HCT116 (cell line): ENCODE measurements around the gene KCNIP4. TPM values are rescaled to one million over a fixed set of nuclear protein-coding genes. Genes with fewer than 3 reads are reported as not detected.

Source experiments
- ATAC-seq: fragments of 200-7000 bp; cut with Tn5 transposase; 2 replicates; pipeline ENCODE4 v1.9.1; 2020; ENCODE audit warnings: mild to moderate bottlenecking, moderate library complexity
- BruUV-seq: library from RNA; stranded (reverse); fragments of 400-500 nt; replicated peaks from 2 replicates; lab custom pipeline; 2021; lab: Mats Ljungman, UMichigan
- CTCF ChIA-PET: fragments of 300-600 bp; sonication (Branson Sonifier 250); formaldehyde crosslinking; loops from one replicate; lab custom pipeline; 2021; ENCODE audit warnings: antibody characterized with exemption; lab: Charles Lee
- POLR2A ChIA-PET: fragments of 300-600, 350-600 bp; sonication (Branson Sonifier 250); formaldehyde crosslinking; loops from one replicate; lab custom pipeline; 2021; ENCODE audit warnings: antibody characterized with exemption; lab: Charles Lee
- RAD21 ChIA-PET, 2 experiments: fragments of 300-600 bp; sonication (Branson Sonifier 250); formaldehyde crosslinking; loops; one replicate each; lab custom pipeline; 2023; ENCODE audit warnings: low total read pairs in 2 of 2; ENCODE audit not compliant: uncharacterized antibody in 2 of 2, unreplicated experiment in 2 of 2, low non-redundant PET in 1 of 2; lab: Charles Lee
- DNase-seq: peaks from one replicate; pipeline ENCODE4 v3.0.0-alpha.2; 2010; ENCODE audit warnings: low read depth, low spot score
- H2AFZ ChIP-seq: fragments of 200-600 bp; shearing (Covaris generic), sonication (generic); 2 replicates; pipeline ENCODE4 v1.6.1; 2017; ENCODE audit warnings: low read depth, mixed run types, mixed read lengths, antibody characterized with exemption, low read length; ENCODE audit not compliant: poor library complexity, severe bottlenecking
- H3K27ac ChIP-seq: 2 replicates; pipeline ENCODE4 v1.5.1; 2012; ENCODE audit warnings: low read depth, low read length
- H3K27me3 ChIP-seq: fragments of 200-600 bp; sonication (generic); 2 replicates; pipeline ENCODE4 v1.6.1; 2016; ENCODE audit warnings: mixed run types, low read length, mixed read lengths; ENCODE audit not compliant: insufficient read depth
- H3K36me3 ChIP-seq, 2 experiments: fragments of 200-500 bp in 1 of 2; fragments of 200-600 bp in 1 of 2; sonication (Bioruptor generic) in 1 of 2; sonication (generic) in 1 of 2; 2 replicates each; pipeline versions ENCODE4 v1.5.1 to v1.6.1; 2014 to 2016; ENCODE audit warnings: low read length in 2 of 2, inconsistent platforms in 1 of 2, mixed read lengths in 1 of 2, mixed run types in 1 of 2; ENCODE audit not compliant: insufficient read depth in 2 of 2, control insufficient read depth in 1 of 2
- H3K4me1 ChIP-seq, 2 experiments: fragments of 200-600 bp in 1 of 2; sonication (generic) in 1 of 2; 2 replicates each; pipeline versions ENCODE4 v1.5.1 to v1.6.1; 2012 to 2017; ENCODE audit warnings: low read length in 2 of 2, inconsistent platforms in 1 of 2, mild to moderate bottlenecking in 1 of 2, mixed read lengths in 1 of 2, mixed run types in 1 of 2, moderate library complexity in 1 of 2; ENCODE audit not compliant: insufficient read depth in 2 of 2, control insufficient read depth in 1 of 2
- H3K4me2 ChIP-seq: fragments of 200-600 bp; sonication (generic); 2 replicates; pipeline ENCODE4 v1.6.1; 2017; ENCODE audit warnings: mixed run types, low read length, mixed read lengths
- H3K4me3 ChIP-seq, 2 experiments: fragments of 200-600 bp in 1 of 2; sonication (generic) in 1 of 2; replicated peaks in 1 of 2; 2 replicates each; pipeline ENCODE4 v1.5.1; 2011 to 2016; ENCODE audit warnings: low read length in 2 of 2, control low read depth in 1 of 2, low read depth in 1 of 2, mild to moderate bottlenecking in 1 of 2, mixed read lengths in 1 of 2, mixed run types in 1 of 2
- H3K79me2 ChIP-seq: fragments of 200-600 bp; sonication (generic); 2 replicates; pipeline ENCODE4 v1.6.1; 2017; ENCODE audit warnings: mild to moderate bottlenecking, mixed run types, low read length, moderate library complexity, mixed read lengths; ENCODE audit not compliant: insufficient read depth
- H3K9ac ChIP-seq: fragments of 200-600 bp; sonication (generic); 2 replicates; pipeline ENCODE4 v1.6.1; 2016; ENCODE audit warnings: low read length, mixed read lengths
- H3K9me2 ChIP-seq: fragments of 200-600 bp; sonication (generic), shearing (Covaris generic); 2 replicates; pipeline ENCODE4 v1.6.1; 2017; ENCODE audit warnings: mixed run types, mild to moderate bottlenecking, moderate library complexity; ENCODE audit not compliant: insufficient read depth
- H3K9me3 ChIP-seq, 2 experiments: fragments of 200-500 bp in 1 of 2; fragments of 200-600 bp in 1 of 2; sonication (Bioruptor generic) in 1 of 2; sonication (generic) in 1 of 2; 2 replicates each; pipeline ENCODE4 v1.6.1; 2014 to 2017; ENCODE audit warnings: low read length in 2 of 2, mixed read lengths in 2 of 2, inconsistent platforms in 1 of 2, low read depth in 1 of 2, mild to moderate bottlenecking in 1 of 2, mixed run types in 1 of 2, moderate library complexity in 1 of 2; ENCODE audit not compliant: control insufficient read depth in 1 of 2, insufficient read depth in 1 of 2
- H4K20me1 ChIP-seq: fragments of 200-600 bp; sonication (generic), shearing (Covaris generic); 2 replicates; pipeline ENCODE4 v1.6.1; 2017; ENCODE audit warnings: mixed run types, mild to moderate bottlenecking, moderate library complexity; ENCODE audit not compliant: insufficient read depth
- ATF3 ChIP-seq: IDR thresholded peaks from 2 replicates; pipeline ENCODE4 v1.6.1; 2012
- CBX3 ChIP-seq: IDR thresholded peaks from 2 replicates; pipeline ENCODE4 v1.6.1; 2012; ENCODE audit warnings: low read depth
- CEBPB ChIP-seq: IDR thresholded peaks from 2 replicates; pipeline ENCODE4 v1.6.1; 2012; ENCODE audit warnings: low read depth
- CTCF ChIP-seq, 3 experiments: fragments of 200-600 bp in 1 of 3; sonication (generic) in 1 of 3; IDR thresholded peaks in 2 of 3; conservative IDR thresholded peaks in 1 of 3; 2 replicates each; pipeline ENCODE4 v1.5.1; 2012 to 2017; ENCODE audit warnings: low read depth in 2 of 3, low read length in 2 of 3, antibody characterized with exemption in 1 of 3, borderline replicate concordance in 1 of 3, control low read depth in 1 of 3, mild to moderate bottlenecking in 1 of 3, mixed read lengths in 1 of 3, mixed run types in 1 of 3, moderate library complexity in 1 of 3; ENCODE audit not compliant: insufficient read depth in 1 of 3
- EGR1 ChIP-seq: IDR thresholded peaks from 2 replicates; pipeline ENCODE4 v1.6.1; 2012; ENCODE audit warnings: low read depth
- ELF1 ChIP-seq: IDR thresholded peaks from 2 replicates; pipeline ENCODE4 v1.6.1; 2012; ENCODE audit warnings: low read depth, borderline replicate concordance
- EZH2phosphoT487 ChIP-seq: fragments of 200-600 bp; IDR thresholded peaks from 2 replicates; pipeline ENCODE4 v1.6.1; 2018; ENCODE audit warnings: antibody characterized with exemption, borderline replicate concordance
- FOSL1 ChIP-seq: IDR thresholded peaks from 2 replicates; pipeline ENCODE4 v1.6.1; 2012; ENCODE audit warnings: low read depth
- JUND ChIP-seq: IDR thresholded peaks from 2 replicates; pipeline ENCODE4 v1.6.1; 2012
- POLR2A ChIP-seq: IDR thresholded peaks from 2 replicates; pipeline ENCODE4 v1.7.0; 2011; ENCODE audit warnings: borderline replicate concordance; ENCODE audit not compliant: insufficient read depth, insufficient read length; ENCODE audit errors: extremely low read depth
- POLR2AphosphoS5 ChIP-seq: IDR thresholded peaks from 2 replicates; pipeline ENCODE4 v1.6.1; 2011; ENCODE audit warnings: mild to moderate bottlenecking, low read depth, low read length, moderate library complexity
- REST ChIP-seq: IDR thresholded peaks from 2 replicates; pipeline ENCODE4 v1.6.1; 2012; ENCODE audit warnings: low read depth
- TCF7L2 ChIP-seq: IDR thresholded peaks from 2 replicates; pipeline ENCODE4 v1.7.0; 2011; ENCODE audit warnings: borderline replicate concordance, inconsistent platforms; ENCODE audit not compliant: insufficient read depth, insufficient read length; ENCODE audit errors: extremely low read depth
- YY1 ChIP-seq: IDR thresholded peaks from 2 replicates; pipeline ENCODE4 v1.6.1; 2011; ENCODE audit warnings: low read length, low read depth, moderate library complexity, mild to moderate bottlenecking; ENCODE audit not compliant: insufficient replicate concordance; ENCODE audit errors: extremely low read depth
- ZBTB33 ChIP-seq: IDR thresholded peaks from 2 replicates; pipeline ENCODE4 v1.6.1; 2011; ENCODE audit warnings: mild to moderate bottlenecking, low read length, moderate library complexity; ENCODE audit not compliant: insufficient replicate concordance; ENCODE audit errors: extremely low read depth
- ZNF274 ChIP-seq: fragments of 200-500 bp; sonication (Bioruptor generic); IDR thresholded peaks from 2 replicates; pipeline ENCODE4 v1.6.1; 2014; ENCODE audit warnings: mild to moderate bottlenecking, low read depth, low read length, inconsistent platforms
- intact Hi-C: fragments of 100-400 bp; cut with micrococcal nuclease; formaldehyde crosslinking; loops from 2 replicates; pipeline ENCODE4 v1.10.0; 2022
- total RNA-seq: library from RNA; stranded (reverse); gene quantifications from one replicate; pipeline ENCODE4 v1.2.1, GENCODE V29; 2021; ENCODE audit not compliant: unreplicated experiment

The KCNIP4 gene
- total RNA-seq, 1 experiment from 2014 or later: not detected

- CTCF ChIA-PET: no interaction called here
Measured at GRCh38 chr4:21592970-21593670, 355.5 kb downstream of the KCNIP4 start.

More at GRCh38 chr4:21592970-21593670, 355.5 kb downstream of the KCNIP4 start:
- Histone ChIP-seq H3K9ac (no peak overlapping the region), H4K20me1 (no peaks in the 10 kb centered on the region), H3K79me2 (no peaks in the 10 kb centered on the region), H2AFZ (no peak overlapping the region), H3K9me2 (no peaks in the 10 kb centered on the region), H3K27ac (no peak overlapping the region), H3K4me2 (no peak overlapping the region), H3K4me3 (no peak overlapping the region), H3K9me3 (peaks cover 0 to 5% of the 10 kb centered on the region in 2 experiments; a peak in 1 of 4 replicates), H3K27me3 (no peaks in the 10 kb centered on the region), H3K36me3 (no peaks in the 10 kb centered on the region), H3K4me1 (no peaks in the 10 kb centered on the region)
- ATAC-seq: no peak
- POLR2A ChIA-PET: no interaction called here
- intact Hi-C loops: no loop called here
- BruUV-seq: no TSS peak
- no peak for DNase-seq
- RAD21 ChIA-PET: no interaction called here
- TF ChIP-seq CEBPB: no peak
- TF ChIP-seq POLR2A: no peak
- no peak for TF ChIP-seq CBX3
- no peak for TF ChIP-seq EZH2phosphoT487
- no peak for TF ChIP-seq TCF7L2
- no peak for TF ChIP-seq EGR1
- TF ChIP-seq YY1: no peak
- TF ChIP-seq ZNF274: no peak
- no peak for TF ChIP-seq ZBTB33
- no peak for TF ChIP-seq CTCF (IDR thresholded peaks at IDR 0.05 in 2 of 3, conservative IDR thresholded peaks at IDR 0.05 in 1 of 3; ENCODE audit: borderline replicate concordance in 1 of 3, insufficient read depth in 1 of 3, low read depth in 2 of 3, low read length in 2 of 3)
- TF ChIP-seq FOSL1: no peak
- no peak for TF ChIP-seq REST
- no peak for TF ChIP-seq ATF3
- TF ChIP-seq ELF1: no peak
- no peak for TF ChIP-seq POLR2AphosphoS5
- TF ChIP-seq JUND: no peak
